Upper lobe of left lung (tissue), 6 donors: ENCODE measurements around the gene CD2AP. TPM values are rescaled to one million over a fixed set of nuclear protein-coding genes. Genes with fewer than 3 reads are reported as not detected.
A peak's percentile ranks its signal among the peaks of the same experiment; 100 is the strongest.
"Not testable (repeated sequence)": the region's sequence is repeated elsewhere in the genome, so short reads cannot be mapped to it uniquely, and the experiment has no call there.

ENCODE experiments used
- ATAC-seq, 2 donors: fragments of 200-7000 bp; cut with Tn5 transposase; one replicate each; pipeline ENCODE4 v1.9.1; 2022; ENCODE audit warnings: mild to moderate bottlenecking in 2 of 2, moderate library complexity in 2 of 2; ENCODE audit not compliant: low FRiP score in 2 of 2
- DNase-seq, 2 donors: peaks; one replicate each; pipeline ENCODE4 v3.0.0-alpha.2; 2019 to 2020
- H3K27ac ChIP-seq, 4 donors: fragments of 200-600 bp; sonication (generic); one replicate each; pipeline ENCODE4 v1.5.1; 2016 to 2019
- H3K27me3 ChIP-seq, 4 donors: fragments of 200-600 bp; sonication (generic); one replicate each; pipeline ENCODE4 v1.5.1; 2017 to 2019
- H3K36me3 ChIP-seq, 4 donors: fragments of 200-600 bp; sonication (generic); one replicate each; pipeline ENCODE4 v1.5.1; 2016 to 2019
- H3K4me1 ChIP-seq, 4 donors: fragments of 200-600 bp; sonication (generic); one replicate each; pipeline ENCODE4 v1.5.1; 2018 to 2019
- H3K4me3 ChIP-seq, 4 donors: fragments of 200-600 bp; sonication (generic); one replicate each; pipeline ENCODE4 v1.5.1; 2017 to 2019; ENCODE audit warnings: mild to moderate bottlenecking in 2 of 4, moderate library complexity in 1 of 4
- H3K9me3 ChIP-seq, 4 donors: fragments of 200-600 bp; sonication (generic); one replicate each; pipeline ENCODE4 v1.5.1; 2018 to 2019
- EP300 ChIP-seq, 4 donors: sonication (generic); formaldehyde crosslinking; IDR thresholded peaks; one replicate each; pipeline ENCODE4 v1.5.1; 2017; ENCODE audit warnings: antibody characterized with exemption in 4 of 4, control low read depth in 2 of 4
- POLR2A ChIP-seq, 4 donors: fragments of 450-650 bp; IDR thresholded peaks; one replicate each; pipeline ENCODE4 v1.5.1; 2016 to 2017; ENCODE audit warnings: antibody characterized with exemption in 4 of 4, mild to moderate bottlenecking in 2 of 4
- POLR2AphosphoS5 ChIP-seq, 2 donors: sonication (generic); formaldehyde crosslinking; IDR thresholded peaks; one replicate each; pipeline ENCODE4 v1.5.1; 2017; ENCODE audit warnings: antibody characterized with exemption in 2 of 2
- WGBS, 2 donors: methylation state at CpG; one replicate each; pipeline ENCODE4 v1.1.5; 2017 to 2018; 5-methylcytosine and 5-hydroxymethylcytosine counted together
- total RNA-seq, 6 donors: library from RNA; depleted of rRNA in 4 of 6; stranded (reverse); fragments of >200 nt in 4 of 6; gene quantifications; one replicate each; pipeline versions ENCODE4 v1.1.0 to v1.2.1, GENCODE V29; 2016 to 2021
- TF ChIP-seq, protein P1 (sequence below), 6 experiments: fragments of 450-650 bp in 4 of 6; fragments of 200-600 bp in 2 of 6; sonication (generic) in 2 of 6; IDR thresholded peaks; one replicate each; pipeline ENCODE4 v1.5.1; 2016 to 2019; ENCODE audit warnings: antibody characterized with exemption in 6 of 6
- donor health status: DM: no; HTN: no; CAD: no; lungs with moderate emphysema.
- donor health status: DM: no; HTN: yes; CAD: no; lungs with severe emphysema.

Gene CD2AP
- total RNA-seq, 6 donors from 2014 or later: 22.0 to 86.5 (median 29.3) TPM

DNA sequence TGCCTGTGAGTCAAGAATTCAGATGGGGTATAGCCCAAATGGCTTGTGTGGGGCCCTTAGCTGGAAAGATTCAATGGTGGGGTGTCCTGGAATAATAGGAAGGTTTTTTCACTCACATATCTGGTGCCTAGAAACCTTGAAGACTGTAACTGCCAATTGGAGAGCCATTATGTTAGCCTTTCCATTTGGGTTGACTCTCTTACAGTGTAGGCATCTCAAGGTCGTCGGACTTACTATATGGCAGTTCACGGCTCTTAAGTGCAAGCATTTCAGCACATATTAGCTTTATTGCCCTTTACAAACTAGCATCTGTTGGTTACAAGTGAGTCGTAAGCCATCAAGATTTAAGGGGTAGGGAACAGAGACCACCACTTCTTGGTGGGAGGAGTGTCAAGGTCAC lies 74.1 kb downstream of the CD2AP start:
- DNase-seq: no peak
- TF ChIP-seq, protein P1, sequence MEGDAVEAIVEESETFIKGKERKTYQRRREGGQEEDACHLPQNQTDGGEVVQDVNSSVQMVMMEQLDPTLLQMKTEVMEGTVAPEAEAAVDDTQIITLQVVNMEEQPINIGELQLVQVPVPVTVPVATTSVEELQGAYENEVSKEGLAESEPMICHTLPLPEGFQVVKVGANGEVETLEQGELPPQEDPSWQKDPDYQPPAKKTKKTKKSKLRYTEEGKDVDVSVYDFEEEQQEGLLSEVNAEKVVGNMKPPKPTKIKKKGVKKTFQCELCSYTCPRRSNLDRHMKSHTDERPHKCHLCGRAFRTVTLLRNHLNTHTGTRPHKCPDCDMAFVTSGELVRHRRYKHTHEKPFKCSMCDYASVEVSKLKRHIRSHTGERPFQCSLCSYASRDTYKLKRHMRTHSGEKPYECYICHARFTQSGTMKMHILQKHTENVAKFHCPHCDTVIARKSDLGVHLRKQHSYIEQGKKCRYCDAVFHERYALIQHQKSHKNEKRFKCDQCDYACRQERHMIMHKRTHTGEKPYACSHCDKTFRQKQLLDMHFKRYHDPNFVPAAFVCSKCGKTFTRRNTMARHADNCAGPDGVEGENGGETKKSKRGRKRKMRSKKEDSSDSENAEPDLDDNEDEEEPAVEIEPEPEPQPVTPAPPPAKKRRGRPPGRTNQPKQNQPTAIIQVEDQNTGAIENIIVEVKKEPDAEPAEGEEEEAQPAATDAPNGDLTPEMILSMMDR (IDR thresholded peaks at IDR 0.05): no peak
- TF ChIP-seq POLR2AphosphoS5 (IDR thresholded peaks at IDR 0.05) (no peak), POLR2A (IDR thresholded peaks at IDR 0.05) (no peak), EP300 (IDR thresholded peaks at IDR 0.05) (no peak)
- Histone ChIP-seq H3K4me3 (no peak overlapping the region), H3K27ac (no peak overlapping the region), H3K9me3 (no peaks in the 10 kb centered on the region), H3K36me3 (peaks cover 0 to 7% (median 2%) of the 10 kb centered on the region in 4 donors), H3K27me3 (no peaks in the 10 kb centered on the region), H3K4me1 (no peaks in the 10 kb centered on the region)
- 94 to 98% methylated on average over 4 of the region's 4 CpGs for WGBS, 2 donors
- no peak for ATAC-seq

DNA sequence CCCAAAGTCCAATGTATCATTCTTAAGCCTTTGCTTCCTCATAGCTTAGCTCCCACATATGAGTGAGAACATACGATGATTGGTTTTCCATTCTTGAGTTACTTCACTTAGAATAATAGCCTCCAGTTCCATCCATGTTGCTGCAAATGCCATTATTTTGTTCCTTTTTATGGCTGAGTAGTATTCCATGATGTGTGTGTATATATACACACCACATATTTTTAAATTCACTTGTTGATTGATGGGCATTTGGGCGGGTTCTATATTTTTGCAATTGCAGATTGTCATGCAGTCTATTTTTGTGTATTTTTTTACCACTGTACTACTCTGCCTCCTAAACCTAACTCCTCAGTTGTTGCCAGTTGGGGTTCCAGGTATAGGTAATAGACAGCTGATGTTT lies 74.7 kb downstream of the CD2AP start:
- Histone ChIP-seq H3K4me1 (no peaks in the 10 kb centered on the region), H3K4me3 (no peak overlapping the region), H3K27ac (no peak overlapping the region), H3K27me3 (no peaks in the 10 kb centered on the region), H3K9me3 (no peaks in the 10 kb centered on the region), H3K36me3 (peaks cover 0 to under 1% (median under 1%) of the 10 kb centered on the region in 4 donors)
- ATAC-seq: no peak
- DNase-seq: no peak
- TF ChIP-seq POLR2A (IDR thresholded peaks at IDR 0.05): no peak
- no peak for TF ChIP-seq EP300 (IDR thresholded peaks at IDR 0.05)
- 98 to 100% methylated on average over 2 of the region's 2 CpGs for WGBS, 2 donors

DNA sequence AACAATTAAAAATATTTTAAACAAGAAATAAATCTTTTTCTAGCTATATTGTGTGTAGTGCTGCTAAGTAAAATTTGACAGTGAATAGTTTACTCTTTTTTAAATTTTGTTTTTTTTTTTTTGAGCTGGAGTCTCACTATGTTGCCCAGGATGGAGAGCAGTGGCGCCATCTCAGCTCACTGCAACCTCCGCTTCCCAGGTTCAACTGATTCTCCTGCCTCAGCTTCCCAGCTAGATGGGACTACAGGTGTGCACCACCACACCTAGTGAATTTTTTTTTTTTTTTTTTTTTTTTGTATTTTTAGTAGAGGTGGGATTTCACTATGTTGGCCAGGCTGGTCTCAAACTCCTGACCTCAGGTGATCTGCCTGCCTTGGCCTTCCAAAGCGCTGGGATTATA lies 75.7 kb downstream of the CD2AP start:
- not testable (repeated sequence) for ATAC-seq, H3K4me3 ChIP-seq, H3K4me1 ChIP-seq, H3K36me3 ChIP-seq, H3K27me3 ChIP-seq, H3K27ac ChIP-seq, H3K9me3 ChIP-seq, DNase-seq
- 96 to 98% methylated on average over 3 of the region's 3 CpGs for WGBS, 2 donors

DNA sequence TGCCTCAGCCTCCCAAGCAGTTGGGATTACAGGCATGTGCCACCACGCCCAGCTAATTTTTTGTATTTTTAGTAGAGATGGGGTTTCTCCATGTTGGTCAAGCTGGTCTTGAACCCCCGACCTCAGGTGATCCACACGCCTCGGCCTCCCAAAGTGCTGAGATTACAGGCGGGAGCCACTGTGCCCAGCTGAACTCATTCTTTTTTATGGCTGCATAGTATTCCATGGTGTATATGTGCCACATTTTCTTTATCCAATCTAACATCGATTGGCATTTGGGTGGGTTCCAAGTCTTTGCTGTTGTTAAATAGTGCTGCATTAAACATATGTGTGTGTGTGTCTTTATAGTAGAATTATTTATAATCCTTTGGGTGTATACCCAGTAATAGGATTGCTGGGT lies 78.9 kb downstream of the CD2AP start:
- H3K4me1 ChIP-seq, H3K9me3 ChIP-seq, H3K27me3 ChIP-seq, H3K36me3 ChIP-seq, H3K4me3 ChIP-seq, ATAC-seq, H3K27ac ChIP-seq: not testable (repeated sequence)
- WGBS, 2 donors: 95 to 98% methylated on average over 6 of the region's 6 CpGs
- peak in 1 of 2 donors; percentile 3 for DNase-seq

DNA sequence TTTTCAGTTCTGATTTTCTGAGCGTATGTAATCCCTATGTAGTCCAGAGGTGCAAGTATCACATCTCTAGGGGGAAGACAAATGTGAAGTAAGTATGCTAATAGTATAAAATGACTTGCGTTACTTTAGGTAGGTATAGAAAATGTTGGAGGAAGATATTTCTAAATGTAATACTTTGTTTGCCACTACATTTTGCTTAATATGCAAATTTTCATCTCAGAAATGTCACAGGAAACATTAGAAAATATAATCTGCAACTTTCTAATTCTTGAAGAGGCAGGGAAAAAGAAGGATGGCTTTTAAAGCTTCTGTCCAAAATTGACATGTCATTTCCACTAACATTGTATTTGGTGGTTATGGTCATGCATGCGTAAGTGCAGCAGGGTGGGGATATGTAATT lies 85.6 kb downstream of the CD2AP start:
- no peaks in the 10 kb centered on the region for H3K27me3 ChIP-seq
- WGBS, 2 donors: 94 to 98% methylated on average over 3 of the region's 3 CpGs

DNA sequence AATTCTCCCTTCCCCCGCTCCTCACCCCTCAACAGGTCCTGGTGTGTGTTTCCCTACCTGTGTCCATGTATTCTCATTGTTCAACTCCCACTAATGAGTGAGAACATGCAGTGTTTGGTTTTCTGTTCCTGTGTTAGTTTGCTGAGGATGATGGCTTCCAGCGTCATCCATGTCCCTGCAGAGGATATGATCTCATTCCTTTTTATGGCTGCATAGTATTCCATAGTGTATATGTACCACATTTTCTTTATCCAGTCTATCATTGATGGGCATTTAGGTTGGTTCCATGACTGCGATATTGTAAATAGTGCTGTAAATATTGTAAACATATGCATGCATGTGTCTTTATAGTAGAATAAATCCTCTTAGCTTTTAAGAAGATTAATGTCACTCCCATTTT lies 89.0 kb downstream of the CD2AP start:
- 98 to 99% methylated on average over 3 of the region's 3 CpGs for WGBS, 2 donors
- not testable (repeated sequence) for H3K27me3 ChIP-seq, H3K27ac ChIP-seq, H3K4me3 ChIP-seq, H3K4me1 ChIP-seq, ATAC-seq, DNase-seq, H3K9me3 ChIP-seq, H3K36me3 ChIP-seq

More for the DNA sequence above, 85.6 kb downstream of the CD2AP start:
- H3K9me3 ChIP-seq: no peaks in the 10 kb centered on the region
- no peaks in the 10 kb centered on the region for H3K36me3 ChIP-seq
- TF ChIP-seq POLR2A (IDR thresholded peaks at IDR 0.05) (no peak), POLR2AphosphoS5 (IDR thresholded peaks at IDR 0.05) (no peak), EP300 (IDR thresholded peaks at IDR 0.05) (no peak)
- TF ChIP-seq, protein P1 (IDR thresholded peaks at IDR 0.05): no peak
- ATAC-seq (no peak), DNase-seq (no peak)
- no peak overlapping the region for H3K4me3 ChIP-seq
- no peak overlapping the region for H3K27ac ChIP-seq
- H3K4me1 ChIP-seq: no peaks in the 10 kb centered on the region

DNA sequence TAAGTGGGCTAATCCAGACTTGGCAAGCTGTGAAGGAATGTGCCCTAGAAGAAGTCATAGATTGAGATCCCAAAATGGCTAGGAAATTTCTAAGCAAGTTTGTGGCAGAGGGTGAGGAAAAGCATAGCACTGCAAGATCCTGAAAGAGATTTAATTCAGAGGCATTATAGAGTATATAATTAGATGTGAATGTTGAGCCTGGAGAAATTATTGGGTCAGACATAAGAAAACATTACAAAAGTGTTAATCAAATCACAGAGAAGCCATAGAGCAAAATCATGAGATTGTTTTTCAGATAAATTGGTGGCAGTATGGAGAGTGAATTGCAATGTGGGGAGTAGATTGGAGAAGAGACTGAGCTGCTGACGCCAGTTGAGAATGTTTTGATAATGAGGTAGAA lies 90.0 kb downstream of the CD2AP start:
- no peak overlapping the region for H3K27ac ChIP-seq
- H3K4me3 ChIP-seq: no peak overlapping the region
- peaks cover 0 to 10% (median 7%) of the 10 kb centered on the region in 4 donors for H3K4me1 ChIP-seq
- 96 to 100% methylated on average over 1 of the region's 1 CpG for WGBS, 2 donors
- no peaks in the 10 kb centered on the region for H3K27me3 ChIP-seq
- DNase-seq (no peak), ATAC-seq (no peak)
- H3K36me3 ChIP-seq: no peaks in the 10 kb centered on the region
- TF ChIP-seq POLR2AphosphoS5 (IDR thresholded peaks at IDR 0.05) (no peak), POLR2A (IDR thresholded peaks at IDR 0.05) (no peak), EP300 (IDR thresholded peaks at IDR 0.05) (no peak)
- TF ChIP-seq, protein P1 (IDR thresholded peaks at IDR 0.05): no peak
- H3K9me3 ChIP-seq: no peaks in the 10 kb centered on the region
